Measurements from ENCODE around the gene RPL29. TPM values are rescaled to one million over a fixed set of nuclear protein-coding genes. Genes with fewer than 3 reads are reported as not detected.
A peak's percentile ranks its signal among the peaks of the same experiment; 100 is the strongest.

The RPL29 gene
- total and polyA plus RNA-seq, 2 of the 13 experiments (the other 11 are each of a cell fraction or from before 2014, with no cell fraction given): 1,348 to 2,263 TPM

DNA sequence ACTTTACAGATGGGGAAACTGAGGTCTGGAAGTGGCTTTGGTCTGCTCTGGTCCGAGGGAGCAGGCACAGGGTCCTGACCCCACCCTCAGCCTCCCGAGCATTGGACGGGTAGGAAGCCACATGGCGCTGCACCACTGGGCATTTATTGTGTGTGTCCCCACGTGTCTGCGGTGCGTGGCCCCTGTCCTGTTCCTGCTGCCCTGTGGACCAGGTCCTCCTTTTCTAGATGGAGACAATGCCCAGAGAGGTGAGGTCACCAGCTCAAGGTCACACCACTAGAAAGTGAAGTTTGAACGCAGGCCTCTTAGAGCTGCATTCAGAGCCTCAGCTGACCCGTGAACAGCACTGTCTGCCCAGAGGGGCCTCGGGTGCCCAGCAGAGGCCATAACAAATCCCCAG lies 33.8 kb upstream of the RPL29 start (continued):
- TF ChIP-seq, protein P1, sequence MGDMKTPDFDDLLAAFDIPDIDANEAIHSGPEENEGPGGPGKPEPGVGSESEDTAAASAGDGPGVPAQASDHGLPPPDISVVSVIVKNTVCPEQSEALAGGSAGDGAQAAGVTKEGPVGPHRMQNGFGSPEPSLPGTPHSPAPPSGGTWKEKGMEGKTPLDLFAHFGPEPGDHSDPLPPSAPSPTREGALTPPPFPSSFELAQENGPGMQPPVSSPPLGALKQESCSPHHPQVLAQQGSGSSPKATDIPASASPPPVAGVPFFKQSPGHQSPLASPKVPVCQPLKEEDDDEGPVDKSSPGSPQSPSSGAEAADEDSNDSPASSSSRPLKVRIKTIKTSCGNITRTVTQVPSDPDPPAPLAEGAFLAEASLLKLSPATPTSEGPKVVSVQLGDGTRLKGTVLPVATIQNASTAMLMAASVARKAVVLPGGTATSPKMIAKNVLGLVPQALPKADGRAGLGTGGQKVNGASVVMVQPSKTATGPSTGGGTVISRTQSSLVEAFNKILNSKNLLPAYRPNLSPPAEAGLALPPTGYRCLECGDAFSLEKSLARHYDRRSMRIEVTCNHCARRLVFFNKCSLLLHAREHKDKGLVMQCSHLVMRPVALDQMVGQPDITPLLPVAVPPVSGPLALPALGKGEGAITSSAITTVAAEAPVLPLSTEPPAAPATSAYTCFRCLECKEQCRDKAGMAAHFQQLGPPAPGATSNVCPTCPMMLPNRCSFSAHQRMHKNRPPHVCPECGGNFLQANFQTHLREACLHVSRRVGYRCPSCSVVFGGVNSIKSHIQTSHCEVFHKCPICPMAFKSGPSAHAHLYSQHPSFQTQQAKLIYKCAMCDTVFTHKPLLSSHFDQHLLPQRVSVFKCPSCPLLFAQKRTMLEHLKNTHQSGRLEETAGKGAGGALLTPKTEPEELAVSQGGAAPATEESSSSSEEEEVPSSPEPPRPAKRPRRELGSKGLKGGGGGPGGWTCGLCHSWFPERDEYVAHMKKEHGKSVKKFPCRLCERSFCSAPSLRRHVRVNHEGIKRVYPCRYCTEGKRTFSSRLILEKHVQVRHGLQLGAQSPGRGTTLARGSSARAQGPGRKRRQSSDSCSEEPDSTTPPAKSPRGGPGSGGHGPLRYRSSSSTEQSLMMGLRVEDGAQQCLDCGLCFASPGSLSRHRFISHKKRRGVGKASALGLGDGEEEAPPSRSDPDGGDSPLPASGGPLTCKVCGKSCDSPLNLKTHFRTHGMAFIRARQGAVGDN (CRISPR knock-in tag; IDR thresholded peaks at IDR 0.05): peak; percentile 56
- TF ChIP-seq, protein P2, sequence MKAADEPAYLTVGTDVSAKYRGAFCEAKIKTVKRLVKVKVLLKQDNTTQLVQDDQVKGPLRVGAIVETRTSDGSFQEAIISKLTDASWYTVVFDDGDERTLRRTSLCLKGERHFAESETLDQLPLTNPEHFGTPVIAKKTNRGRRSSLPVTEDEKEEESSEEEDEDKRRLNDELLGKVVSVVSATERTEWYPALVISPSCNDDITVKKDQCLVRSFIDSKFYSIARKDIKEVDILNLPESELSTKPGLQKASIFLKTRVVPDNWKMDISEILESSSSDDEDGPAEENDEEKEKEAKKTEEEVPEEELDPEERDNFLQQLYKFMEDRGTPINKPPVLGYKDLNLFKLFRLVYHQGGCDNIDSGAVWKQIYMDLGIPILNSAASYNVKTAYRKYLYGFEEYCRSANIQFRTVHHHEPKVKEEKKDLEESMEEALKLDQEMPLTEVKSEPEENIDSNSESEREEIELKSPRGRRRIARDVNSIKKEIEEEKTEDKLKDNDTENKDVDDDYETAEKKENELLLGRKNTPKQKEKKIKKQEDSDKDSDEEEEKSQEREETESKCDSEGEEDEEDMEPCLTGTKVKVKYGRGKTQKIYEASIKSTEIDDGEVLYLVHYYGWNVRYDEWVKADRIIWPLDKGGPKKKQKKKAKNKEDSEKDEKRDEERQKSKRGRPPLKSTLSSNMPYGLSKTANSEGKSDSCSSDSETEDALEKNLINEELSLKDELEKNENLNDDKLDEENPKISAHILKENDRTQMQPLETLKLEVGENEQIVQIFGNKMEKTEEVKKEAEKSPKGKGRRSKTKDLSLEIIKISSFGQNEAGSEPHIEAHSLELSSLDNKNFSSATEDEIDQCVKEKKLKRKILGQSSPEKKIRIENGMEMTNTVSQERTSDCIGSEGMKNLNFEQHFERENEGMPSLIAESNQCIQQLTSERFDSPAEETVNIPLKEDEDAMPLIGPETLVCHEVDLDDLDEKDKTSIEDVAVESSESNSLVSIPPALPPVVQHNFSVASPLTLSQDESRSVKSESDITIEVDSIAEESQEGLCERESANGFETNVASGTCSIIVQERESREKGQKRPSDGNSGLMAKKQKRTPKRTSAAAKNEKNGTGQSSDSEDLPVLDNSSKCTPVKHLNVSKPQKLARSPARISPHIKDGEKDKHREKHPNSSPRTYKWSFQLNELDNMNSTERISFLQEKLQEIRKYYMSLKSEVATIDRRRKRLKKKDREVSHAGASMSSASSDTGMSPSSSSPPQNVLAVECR (CRISPR knock-in tag; IDR thresholded peaks at IDR 0.05; ENCODE audit: borderline replicate concordance): peak; percentile 23; the same call in 1 of the 2 replicates
- TF ChIP-seq, protein P3, sequence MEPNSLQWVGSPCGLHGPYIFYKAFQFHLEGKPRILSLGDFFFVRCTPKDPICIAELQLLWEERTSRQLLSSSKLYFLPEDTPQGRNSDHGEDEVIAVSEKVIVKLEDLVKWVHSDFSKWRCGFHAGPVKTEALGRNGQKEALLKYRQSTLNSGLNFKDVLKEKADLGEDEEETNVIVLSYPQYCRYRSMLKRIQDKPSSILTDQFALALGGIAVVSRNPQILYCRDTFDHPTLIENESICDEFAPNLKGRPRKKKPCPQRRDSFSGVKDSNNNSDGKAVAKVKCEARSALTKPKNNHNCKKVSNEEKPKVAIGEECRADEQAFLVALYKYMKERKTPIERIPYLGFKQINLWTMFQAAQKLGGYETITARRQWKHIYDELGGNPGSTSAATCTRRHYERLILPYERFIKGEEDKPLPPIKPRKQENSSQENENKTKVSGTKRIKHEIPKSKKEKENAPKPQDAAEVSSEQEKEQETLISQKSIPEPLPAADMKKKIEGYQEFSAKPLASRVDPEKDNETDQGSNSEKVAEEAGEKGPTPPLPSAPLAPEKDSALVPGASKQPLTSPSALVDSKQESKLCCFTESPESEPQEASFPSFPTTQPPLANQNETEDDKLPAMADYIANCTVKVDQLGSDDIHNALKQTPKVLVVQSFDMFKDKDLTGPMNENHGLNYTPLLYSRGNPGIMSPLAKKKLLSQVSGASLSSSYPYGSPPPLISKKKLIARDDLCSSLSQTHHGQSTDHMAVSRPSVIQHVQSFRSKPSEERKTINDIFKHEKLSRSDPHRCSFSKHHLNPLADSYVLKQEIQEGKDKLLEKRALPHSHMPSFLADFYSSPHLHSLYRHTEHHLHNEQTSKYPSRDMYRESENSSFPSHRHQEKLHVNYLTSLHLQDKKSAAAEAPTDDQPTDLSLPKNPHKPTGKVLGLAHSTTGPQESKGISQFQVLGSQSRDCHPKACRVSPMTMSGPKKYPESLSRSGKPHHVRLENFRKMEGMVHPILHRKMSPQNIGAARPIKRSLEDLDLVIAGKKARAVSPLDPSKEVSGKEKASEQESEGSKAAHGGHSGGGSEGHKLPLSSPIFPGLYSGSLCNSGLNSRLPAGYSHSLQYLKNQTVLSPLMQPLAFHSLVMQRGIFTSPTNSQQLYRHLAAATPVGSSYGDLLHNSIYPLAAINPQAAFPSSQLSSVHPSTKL (CRISPR knock-in tag; IDR thresholded peaks at IDR 0.05): 0 out of 2 replicates have a peak, but pooled peaks have one; percentile 22
- TF ChIP-seq SRY (CRISPR knock-in tag; IDR thresholded peaks at IDR 0.05) (no peak), ZFX (CRISPR knock-in tag; IDR thresholded peaks at IDR 0.05; ENCODE audit: low read depth) (no peak), RELA (CRISPR knock-in tag; IDR thresholded peaks at IDR 0.05) (no peak), ATF7 (IDR thresholded peaks at IDR 0.05) (no peak), ATF7 (CRISPR knock-in tag; IDR thresholded peaks at IDR 0.05) (no peak), NFE2L1 (CRISPR knock-in tag; IDR thresholded peaks at IDR 0.05; ENCODE audit: borderline replicate concordance) (no peak), ZNF768 (CRISPR knock-in tag; IDR thresholded peaks at IDR 0.05) (peak; percentile 83), ARNT (IDR thresholded peaks at IDR 0.05) (no peak)
- TF ChIP-seq, protein P4, sequence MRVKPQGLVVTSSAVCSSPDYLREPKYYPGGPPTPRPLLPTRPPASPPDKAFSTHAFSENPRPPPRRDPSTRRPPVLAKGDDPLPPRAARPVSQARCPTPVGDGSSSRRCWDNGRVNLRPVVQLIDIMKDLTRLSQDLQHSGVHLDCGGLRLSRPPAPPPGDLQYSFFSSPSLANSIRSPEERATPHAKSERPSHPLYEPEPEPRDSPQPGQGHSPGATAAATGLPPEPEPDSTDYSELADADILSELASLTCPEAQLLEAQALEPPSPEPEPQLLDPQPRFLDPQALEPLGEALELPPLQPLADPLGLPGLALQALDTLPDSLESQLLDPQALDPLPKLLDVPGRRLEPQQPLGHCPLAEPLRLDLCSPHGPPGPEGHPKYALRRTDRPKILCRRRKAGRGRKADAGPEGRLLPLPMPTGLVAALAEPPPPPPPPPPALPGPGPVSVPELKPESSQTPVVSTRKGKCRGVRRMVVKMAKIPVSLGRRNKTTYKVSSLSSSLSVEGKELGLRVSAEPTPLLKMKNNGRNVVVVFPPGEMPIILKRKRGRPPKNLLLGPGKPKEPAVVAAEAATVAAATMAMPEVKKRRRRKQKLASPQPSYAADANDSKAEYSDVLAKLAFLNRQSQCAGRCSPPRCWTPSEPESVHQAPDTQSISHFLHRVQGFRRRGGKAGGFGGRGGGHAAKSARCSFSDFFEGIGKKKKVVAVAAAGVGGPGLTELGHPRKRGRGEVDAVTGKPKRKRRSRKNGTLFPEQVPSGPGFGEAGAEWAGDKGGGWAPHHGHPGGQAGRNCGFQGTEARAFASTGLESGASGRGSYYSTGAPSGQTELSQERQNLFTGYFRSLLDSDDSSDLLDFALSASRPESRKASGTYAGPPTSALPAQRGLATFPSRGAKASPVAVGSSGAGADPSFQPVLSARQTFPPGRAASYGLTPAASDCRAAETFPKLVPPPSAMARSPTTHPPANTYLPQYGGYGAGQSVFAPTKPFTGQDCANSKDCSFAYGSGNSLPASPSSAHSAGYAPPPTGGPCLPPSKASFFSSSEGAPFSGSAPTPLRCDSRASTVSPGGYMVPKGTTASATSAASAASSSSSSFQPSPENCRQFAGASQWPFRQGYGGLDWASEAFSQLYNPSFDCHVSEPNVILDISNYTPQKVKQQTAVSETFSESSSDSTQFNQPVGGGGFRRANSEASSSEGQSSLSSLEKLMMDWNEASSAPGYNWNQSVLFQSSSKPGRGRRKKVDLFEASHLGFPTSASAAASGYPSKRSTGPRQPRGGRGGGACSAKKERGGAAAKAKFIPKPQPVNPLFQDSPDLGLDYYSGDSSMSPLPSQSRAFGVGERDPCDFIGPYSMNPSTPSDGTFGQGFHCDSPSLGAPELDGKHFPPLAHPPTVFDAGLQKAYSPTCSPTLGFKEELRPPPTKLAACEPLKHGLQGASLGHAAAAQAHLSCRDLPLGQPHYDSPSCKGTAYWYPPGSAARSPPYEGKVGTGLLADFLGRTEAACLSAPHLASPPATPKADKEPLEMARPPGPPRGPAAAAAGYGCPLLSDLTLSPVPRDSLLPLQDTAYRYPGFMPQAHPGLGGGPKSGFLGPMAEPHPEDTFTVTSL (CRISPR knock-in tag; IDR thresholded peaks at IDR 0.05; ENCODE audit: borderline replicate concordance): 0 out of 2 replicates have a peak, but pooled peaks have one; percentile 20

Measured in HepG2 (cell line).